HCT116 (cell line): ENCODE measurements around the gene BRINP3. TPM values are rescaled to one million over a fixed set of nuclear protein-coding genes. Genes with fewer than 3 reads are reported as not detected.

Experiments used
- ATAC-seq: fragments of 200-7000 bp; cut with Tn5 transposase; 2 replicates; pipeline ENCODE4 v1.9.1; 2020; ENCODE audit warnings: mild to moderate bottlenecking, moderate library complexity
- BruUV-seq: library from RNA; stranded (reverse); fragments of 400-500 nt; replicated peaks from 2 replicates; lab custom pipeline; 2021; lab: Mats Ljungman, UMichigan
- CTCF ChIA-PET: fragments of 300-600 bp; sonication (Branson Sonifier 250); formaldehyde crosslinking; loops from one replicate; lab custom pipeline; 2021; ENCODE audit warnings: antibody characterized with exemption; lab: Charles Lee
- POLR2A ChIA-PET: fragments of 300-600, 350-600 bp; sonication (Branson Sonifier 250); formaldehyde crosslinking; loops from one replicate; lab custom pipeline; 2021; ENCODE audit warnings: antibody characterized with exemption; lab: Charles Lee
- RAD21 ChIA-PET, 2 experiments: fragments of 300-600 bp; sonication (Branson Sonifier 250); formaldehyde crosslinking; loops; one replicate each; lab custom pipeline; 2023; ENCODE audit warnings: low total read pairs in 2 of 2; ENCODE audit not compliant: uncharacterized antibody in 2 of 2, unreplicated experiment in 2 of 2, low non-redundant PET in 1 of 2; lab: Charles Lee
- DNase-seq: peaks from one replicate; pipeline ENCODE4 v3.0.0-alpha.2; 2010; ENCODE audit warnings: low read depth, low spot score
- H2AFZ ChIP-seq: fragments of 200-600 bp; shearing (Covaris generic), sonication (generic); 2 replicates; pipeline ENCODE4 v1.6.1; 2017; ENCODE audit warnings: low read depth, mixed run types, mixed read lengths, antibody characterized with exemption, low read length; ENCODE audit not compliant: poor library complexity, severe bottlenecking
- H3K27ac ChIP-seq: 2 replicates; pipeline ENCODE4 v1.5.1; 2012; ENCODE audit warnings: low read depth, low read length
- H3K27me3 ChIP-seq: fragments of 200-600 bp; sonication (generic); 2 replicates; pipeline ENCODE4 v1.6.1; 2016; ENCODE audit warnings: mixed run types, low read length, mixed read lengths; ENCODE audit not compliant: insufficient read depth
- H3K36me3 ChIP-seq, 2 experiments: fragments of 200-500 bp in 1 of 2; fragments of 200-600 bp in 1 of 2; sonication (Bioruptor generic) in 1 of 2; sonication (generic) in 1 of 2; 2 replicates each; pipeline versions ENCODE4 v1.5.1 to v1.6.1; 2014 to 2016; ENCODE audit warnings: low read length in 2 of 2, inconsistent platforms in 1 of 2, mixed read lengths in 1 of 2, mixed run types in 1 of 2; ENCODE audit not compliant: insufficient read depth in 2 of 2, control insufficient read depth in 1 of 2
- H3K4me1 ChIP-seq, 2 experiments: fragments of 200-600 bp in 1 of 2; sonication (generic) in 1 of 2; 2 replicates each; pipeline versions ENCODE4 v1.5.1 to v1.6.1; 2012 to 2017; ENCODE audit warnings: low read length in 2 of 2, inconsistent platforms in 1 of 2, mild to moderate bottlenecking in 1 of 2, mixed read lengths in 1 of 2, mixed run types in 1 of 2, moderate library complexity in 1 of 2; ENCODE audit not compliant: insufficient read depth in 2 of 2, control insufficient read depth in 1 of 2
- H3K4me2 ChIP-seq: fragments of 200-600 bp; sonication (generic); 2 replicates; pipeline ENCODE4 v1.6.1; 2017; ENCODE audit warnings: mixed run types, low read length, mixed read lengths
- H3K4me3 ChIP-seq, 2 experiments: fragments of 200-600 bp in 1 of 2; sonication (generic) in 1 of 2; replicated peaks in 1 of 2; 2 replicates each; pipeline ENCODE4 v1.5.1; 2011 to 2016; ENCODE audit warnings: low read length in 2 of 2, control low read depth in 1 of 2, low read depth in 1 of 2, mild to moderate bottlenecking in 1 of 2, mixed read lengths in 1 of 2, mixed run types in 1 of 2
- H3K79me2 ChIP-seq: fragments of 200-600 bp; sonication (generic); 2 replicates; pipeline ENCODE4 v1.6.1; 2017; ENCODE audit warnings: mild to moderate bottlenecking, mixed run types, low read length, moderate library complexity, mixed read lengths; ENCODE audit not compliant: insufficient read depth
- H3K9ac ChIP-seq: fragments of 200-600 bp; sonication (generic); 2 replicates; pipeline ENCODE4 v1.6.1; 2016; ENCODE audit warnings: low read length, mixed read lengths
- H3K9me2 ChIP-seq: fragments of 200-600 bp; sonication (generic), shearing (Covaris generic); 2 replicates; pipeline ENCODE4 v1.6.1; 2017; ENCODE audit warnings: mixed run types, mild to moderate bottlenecking, moderate library complexity; ENCODE audit not compliant: insufficient read depth
- H3K9me3 ChIP-seq, 2 experiments: fragments of 200-500 bp in 1 of 2; fragments of 200-600 bp in 1 of 2; sonication (Bioruptor generic) in 1 of 2; sonication (generic) in 1 of 2; 2 replicates each; pipeline ENCODE4 v1.6.1; 2014 to 2017; ENCODE audit warnings: low read length in 2 of 2, mixed read lengths in 2 of 2, inconsistent platforms in 1 of 2, low read depth in 1 of 2, mild to moderate bottlenecking in 1 of 2, mixed run types in 1 of 2, moderate library complexity in 1 of 2; ENCODE audit not compliant: control insufficient read depth in 1 of 2, insufficient read depth in 1 of 2
- H4K20me1 ChIP-seq: fragments of 200-600 bp; sonication (generic), shearing (Covaris generic); 2 replicates; pipeline ENCODE4 v1.6.1; 2017; ENCODE audit warnings: mixed run types, mild to moderate bottlenecking, moderate library complexity; ENCODE audit not compliant: insufficient read depth
- CBX3 ChIP-seq: IDR thresholded peaks from 2 replicates; pipeline ENCODE4 v1.6.1; 2012; ENCODE audit warnings: low read depth
- EGR1 ChIP-seq: IDR thresholded peaks from 2 replicates; pipeline ENCODE4 v1.6.1; 2012; ENCODE audit warnings: low read depth
- ELF1 ChIP-seq: IDR thresholded peaks from 2 replicates; pipeline ENCODE4 v1.6.1; 2012; ENCODE audit warnings: low read depth, borderline replicate concordance
- EZH2phosphoT487 ChIP-seq: fragments of 200-600 bp; IDR thresholded peaks from 2 replicates; pipeline ENCODE4 v1.6.1; 2018; ENCODE audit warnings: antibody characterized with exemption, borderline replicate concordance
- FOSL1 ChIP-seq: IDR thresholded peaks from 2 replicates; pipeline ENCODE4 v1.6.1; 2012; ENCODE audit warnings: low read depth
- JUND ChIP-seq: IDR thresholded peaks from 2 replicates; pipeline ENCODE4 v1.6.1; 2012
- POLR2A ChIP-seq: IDR thresholded peaks from 2 replicates; pipeline ENCODE4 v1.7.0; 2011; ENCODE audit warnings: borderline replicate concordance; ENCODE audit not compliant: insufficient read depth, insufficient read length; ENCODE audit errors: extremely low read depth
- POLR2AphosphoS5 ChIP-seq: IDR thresholded peaks from 2 replicates; pipeline ENCODE4 v1.6.1; 2011; ENCODE audit warnings: mild to moderate bottlenecking, low read depth, low read length, moderate library complexity
- SP1 ChIP-seq: IDR thresholded peaks from 2 replicates; pipeline ENCODE4 v1.6.1; 2012; ENCODE audit warnings: low read depth
- SRF ChIP-seq: IDR thresholded peaks from 2 replicates; pipeline ENCODE4 v1.6.1; 2012; ENCODE audit warnings: low read depth
- TCF7L2 ChIP-seq: IDR thresholded peaks from 2 replicates; pipeline ENCODE4 v1.7.0; 2011; ENCODE audit warnings: borderline replicate concordance, inconsistent platforms; ENCODE audit not compliant: insufficient read depth, insufficient read length; ENCODE audit errors: extremely low read depth
- ZFX ChIP-seq: fragments of 450-650 bp; IDR thresholded peaks from 2 replicates; pipeline ENCODE4 v1.6.1; 2017
- intact Hi-C: fragments of 100-400 bp; cut with micrococcal nuclease; formaldehyde crosslinking; loops from 2 replicates; pipeline ENCODE4 v1.10.0; 2022
- total RNA-seq: library from RNA; stranded (reverse); gene quantifications from one replicate; pipeline ENCODE4 v1.2.1, GENCODE V29; 2021; ENCODE audit not compliant: unreplicated experiment
- TF ChIP-seq, protein P1 (sequence below): IDR thresholded peaks from 2 replicates; pipeline ENCODE4 v1.6.1; 2011; ENCODE audit warnings: mild to moderate bottlenecking, low read length, moderate library complexity; ENCODE audit not compliant: insufficient replicate concordance; ENCODE audit errors: extremely low read depth
- TF ChIP-seq, protein P2 (sequence below): IDR thresholded peaks from 2 replicates; pipeline ENCODE4 v1.6.1; 2012; ENCODE audit warnings: low read depth

BRINP3 gene
- total RNA-seq, 1 experiment from 2014 or later = not detected

DNA sequence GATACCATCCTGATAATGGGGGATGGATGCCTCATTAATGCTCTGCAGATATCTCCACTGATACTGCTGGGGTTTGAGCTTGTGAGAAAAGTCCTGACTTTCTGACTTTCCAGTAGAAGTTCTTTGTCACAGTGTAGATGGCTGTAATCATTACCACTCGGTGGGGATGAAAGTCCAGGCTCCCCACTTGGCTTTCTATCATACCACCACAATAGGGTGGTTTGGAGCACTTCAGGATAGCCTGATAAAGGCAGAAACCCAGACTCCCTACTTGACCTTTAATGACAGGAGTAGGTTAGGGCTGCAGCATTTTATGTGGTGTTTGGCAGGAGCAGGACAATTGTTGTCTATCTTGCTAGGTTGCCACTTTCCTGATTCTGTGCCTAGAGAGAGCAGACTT lies 294.1 kb downstream of the BRINP3 start:
- no peak overlapping the region for H3K27ac ChIP-seq
- H3K9me2 ChIP-seq = no peaks in the 10 kb centered on the region
- H3K79me2 ChIP-seq = no peaks in the 10 kb centered on the region
- H4K20me1 ChIP-seq = no peaks in the 10 kb centered on the region
- RAD21 ChIA-PET = no interaction called here
- intact Hi-C loops = no loop called here
- DNase-seq (no peak), ATAC-seq (no peak)
- H3K36me3 ChIP-seq = no peaks in the 10 kb centered on the region
- no peaks in the 10 kb centered on the region for H3K9me3 ChIP-seq
- no TSS peak for BruUV-seq
- H3K9ac ChIP-seq = no peak overlapping the region
- POLR2A ChIA-PET = no interaction called here
- no peaks in the 10 kb centered on the region for H3K27me3 ChIP-seq
- CTCF ChIA-PET = no interaction called here
- no peak overlapping the region for H3K4me3 ChIP-seq
- no peak for TF ChIP-seq JUND
- TF ChIP-seq CBX3 = no peak
- H2AFZ ChIP-seq = no peak overlapping the region
- H3K4me1 ChIP-seq = no peaks in the 10 kb centered on the region
- H3K4me2 ChIP-seq = no peak overlapping the region

DNA sequence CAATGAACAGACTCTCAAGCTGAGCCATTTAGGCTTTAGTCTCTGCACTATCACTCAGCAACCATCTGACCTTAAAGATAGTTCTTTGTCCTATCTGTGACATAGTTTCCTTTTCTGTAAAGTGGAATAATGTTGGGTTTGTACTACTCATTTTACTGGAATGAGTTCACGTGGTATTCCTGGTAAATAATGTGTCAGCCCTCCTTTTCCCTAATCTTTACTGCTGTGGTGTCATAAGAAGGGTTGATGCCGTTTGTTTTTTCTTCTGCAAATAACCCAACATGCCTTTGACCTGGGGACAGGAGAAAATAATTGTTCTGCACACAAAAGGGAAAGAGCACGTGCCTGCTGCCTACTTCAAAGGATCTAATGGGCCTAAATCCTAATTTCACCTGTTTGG lies 297.8 kb downstream of the BRINP3 start:
- ATAC-seq (no peak), DNase-seq (no peak)
- no TSS peak for BruUV-seq
- TF ChIP-seq POLR2A (no peak), FOSL1 (no peak), ZFX (no peak), EZH2phosphoT487 (no peak), CBX3 (no peak), EGR1 (no peak), ELF1 (no peak), JUND (no peak), SP1 (no peak), POLR2AphosphoS5 (no peak), TCF7L2 (no peak), SRF (no peak)
- TF ChIP-seq, protein P1, sequence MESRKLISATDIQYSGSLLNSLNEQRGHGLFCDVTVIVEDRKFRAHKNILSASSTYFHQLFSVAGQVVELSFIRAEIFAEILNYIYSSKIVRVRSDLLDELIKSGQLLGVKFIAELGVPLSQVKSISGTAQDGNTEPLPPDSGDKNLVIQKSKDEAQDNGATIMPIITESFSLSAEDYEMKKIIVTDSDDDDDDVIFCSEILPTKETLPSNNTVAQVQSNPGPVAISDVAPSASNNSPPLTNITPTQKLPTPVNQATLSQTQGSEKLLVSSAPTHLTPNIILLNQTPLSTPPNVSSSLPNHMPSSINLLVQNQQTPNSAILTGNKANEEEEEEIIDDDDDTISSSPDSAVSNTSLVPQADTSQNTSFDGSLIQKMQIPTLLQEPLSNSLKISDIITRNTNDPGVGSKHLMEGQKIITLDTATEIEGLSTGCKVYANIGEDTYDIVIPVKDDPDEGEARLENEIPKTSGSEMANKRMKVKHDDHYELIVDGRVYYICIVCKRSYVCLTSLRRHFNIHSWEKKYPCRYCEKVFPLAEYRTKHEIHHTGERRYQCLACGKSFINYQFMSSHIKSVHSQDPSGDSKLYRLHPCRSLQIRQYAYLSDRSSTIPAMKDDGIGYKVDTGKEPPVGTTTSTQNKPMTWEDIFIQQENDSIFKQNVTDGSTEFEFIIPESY = no peak
- TF ChIP-seq, protein P2, sequence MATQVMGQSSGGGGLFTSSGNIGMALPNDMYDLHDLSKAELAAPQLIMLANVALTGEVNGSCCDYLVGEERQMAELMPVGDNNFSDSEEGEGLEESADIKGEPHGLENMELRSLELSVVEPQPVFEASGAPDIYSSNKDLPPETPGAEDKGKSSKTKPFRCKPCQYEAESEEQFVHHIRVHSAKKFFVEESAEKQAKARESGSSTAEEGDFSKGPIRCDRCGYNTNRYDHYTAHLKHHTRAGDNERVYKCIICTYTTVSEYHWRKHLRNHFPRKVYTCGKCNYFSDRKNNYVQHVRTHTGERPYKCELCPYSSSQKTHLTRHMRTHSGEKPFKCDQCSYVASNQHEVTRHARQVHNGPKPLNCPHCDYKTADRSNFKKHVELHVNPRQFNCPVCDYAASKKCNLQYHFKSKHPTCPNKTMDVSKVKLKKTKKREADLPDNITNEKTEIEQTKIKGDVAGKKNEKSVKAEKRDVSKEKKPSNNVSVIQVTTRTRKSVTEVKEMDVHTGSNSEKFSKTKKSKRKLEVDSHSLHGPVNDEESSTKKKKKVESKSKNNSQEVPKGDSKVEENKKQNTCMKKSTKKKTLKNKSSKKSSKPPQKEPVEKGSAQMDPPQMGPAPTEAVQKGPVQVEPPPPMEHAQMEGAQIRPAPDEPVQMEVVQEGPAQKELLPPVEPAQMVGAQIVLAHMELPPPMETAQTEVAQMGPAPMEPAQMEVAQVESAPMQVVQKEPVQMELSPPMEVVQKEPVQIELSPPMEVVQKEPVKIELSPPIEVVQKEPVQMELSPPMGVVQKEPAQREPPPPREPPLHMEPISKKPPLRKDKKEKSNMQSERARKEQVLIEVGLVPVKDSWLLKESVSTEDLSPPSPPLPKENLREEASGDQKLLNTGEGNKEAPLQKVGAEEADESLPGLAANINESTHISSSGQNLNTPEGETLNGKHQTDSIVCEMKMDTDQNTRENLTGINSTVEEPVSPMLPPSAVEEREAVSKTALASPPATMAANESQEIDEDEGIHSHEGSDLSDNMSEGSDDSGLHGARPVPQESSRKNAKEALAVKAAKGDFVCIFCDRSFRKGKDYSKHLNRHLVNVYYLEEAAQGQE = no peak

More for the DNA sequence above, 297.8 kb downstream of the BRINP3 start:
- no peaks in the 10 kb centered on the region for H3K9me2 ChIP-seq
- H4K20me1 ChIP-seq = no peaks in the 10 kb centered on the region
- no peaks in the 10 kb centered on the region for H3K4me1 ChIP-seq
- ChIA-PET CTCF (no interaction called here), RAD21 (no interaction called here), POLR2A (no interaction called here)
- H3K4me3 ChIP-seq = no peak overlapping the region
- H3K4me2 ChIP-seq = no peak overlapping the region
- no peaks in the 10 kb centered on the region for H3K27me3 ChIP-seq
- intact Hi-C loops = no loop called here
- H3K9ac ChIP-seq = no peak overlapping the region
- no peaks in the 10 kb centered on the region for H3K79me2 ChIP-seq
- H3K36me3 ChIP-seq = no peaks in the 10 kb centered on the region
- no peak overlapping the region for H3K27ac ChIP-seq
- H3K9me3 ChIP-seq = no peaks in the 10 kb centered on the region
- no peak overlapping the region for H2AFZ ChIP-seq
